AG04450 (cell line): ENCODE measurements around the gene HIRIP3. TPM values are rescaled to one million over a fixed set of nuclear protein-coding genes. Genes with fewer than 3 reads are reported as not detected.

Experiments used
- CTCF ChIA-PET: fragments of 300-600, 350-600 bp; formaldehyde crosslinking; extraction: SDS; loops from one replicate; lab custom pipeline; 2022; ENCODE audit warnings: antibody characterized with exemption, inconsistent platforms; lab: Charles Lee
- POLR2A ChIA-PET: fragments of 350-600 bp; formaldehyde crosslinking; extraction: SDS; loops from one replicate; lab custom pipeline; 2021; ENCODE audit warnings: antibody characterized with exemption, inconsistent platforms; lab: Yijun Ruan, JAX
- DNase-seq: peaks from one replicate; pipeline ENCODE4 v3.0.0-alpha.2; 2011; ENCODE audit warnings: low read depth, low spot score
- H3K27ac ChIP-seq: one replicate; pipeline ENCODE4 v1.5.1; 2012; ENCODE audit warnings: low read depth, low read length, control low read depth
- H3K27me3 ChIP-seq: one replicate; pipeline ENCODE4 v1.6.0; 2012; ENCODE audit warnings: low read length; ENCODE audit not compliant: control insufficient read depth, insufficient read depth
- H3K4me3 ChIP-seq: 2 replicates; pipeline ENCODE4 v1.5.1; 2011; ENCODE audit warnings: mild to moderate bottlenecking, low read depth, low read length, control low read depth
- H3K9me3 ChIP-seq: 2 replicates; pipeline ENCODE4 v1.5.1; 2012; ENCODE audit warnings: low read length; ENCODE audit not compliant: control insufficient read depth, insufficient read depth
- polyA plus RNA-seq: library from polyadenylated mRNA; depleted of rRNA; stranded (reverse); fragments of >200 nt; gene quantifications from 2 replicates; pipeline ENCODE4 v1.2.3, GENCODE V29; 2011
- TF ChIP-seq, protein P1 (sequence below): IDR thresholded peaks from 2 replicates; pipeline ENCODE4 v1.5.1; 2011; ENCODE audit warnings: low read depth, low read length, control low read depth, inconsistent platforms

Gene HIRIP3
- polyA plus RNA-seq, 1 experiment: 2.5 TPM

GRCh38 chr16:29978081-29978480, 17.3 kb downstream of the HIRIP3 start:
- CTCF ChIA-PET: interaction anchor here (0.6 kb wide), 1 partner anchor 77 kb away, joined by 4 read pairs; no protein-coding TSS in a partner anchor
- Histone ChIP-seq H3K9me3 (no peaks in the 10 kb centered on the region; the same call in 1 of the 2 replicates), H3K27ac (no peak overlapping the region), H3K4me3 (no peak overlapping the region), H3K27me3 (no peaks in the 10 kb centered on the region)
- POLR2A ChIA-PET: no interaction called here
- DNase-seq: no peak
- TF ChIP-seq, protein P1, sequence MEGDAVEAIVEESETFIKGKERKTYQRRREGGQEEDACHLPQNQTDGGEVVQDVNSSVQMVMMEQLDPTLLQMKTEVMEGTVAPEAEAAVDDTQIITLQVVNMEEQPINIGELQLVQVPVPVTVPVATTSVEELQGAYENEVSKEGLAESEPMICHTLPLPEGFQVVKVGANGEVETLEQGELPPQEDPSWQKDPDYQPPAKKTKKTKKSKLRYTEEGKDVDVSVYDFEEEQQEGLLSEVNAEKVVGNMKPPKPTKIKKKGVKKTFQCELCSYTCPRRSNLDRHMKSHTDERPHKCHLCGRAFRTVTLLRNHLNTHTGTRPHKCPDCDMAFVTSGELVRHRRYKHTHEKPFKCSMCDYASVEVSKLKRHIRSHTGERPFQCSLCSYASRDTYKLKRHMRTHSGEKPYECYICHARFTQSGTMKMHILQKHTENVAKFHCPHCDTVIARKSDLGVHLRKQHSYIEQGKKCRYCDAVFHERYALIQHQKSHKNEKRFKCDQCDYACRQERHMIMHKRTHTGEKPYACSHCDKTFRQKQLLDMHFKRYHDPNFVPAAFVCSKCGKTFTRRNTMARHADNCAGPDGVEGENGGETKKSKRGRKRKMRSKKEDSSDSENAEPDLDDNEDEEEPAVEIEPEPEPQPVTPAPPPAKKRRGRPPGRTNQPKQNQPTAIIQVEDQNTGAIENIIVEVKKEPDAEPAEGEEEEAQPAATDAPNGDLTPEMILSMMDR: no peak

GRCh38 chr16:29977063-29977825, 18.2 kb downstream of the HIRIP3 start:
- TF ChIP-seq, protein P1: no peak
- CTCF ChIA-PET: no interaction called here
- DNase-seq: no peak
- Histone ChIP-seq H3K9me3 (no peaks in the 10 kb centered on the region; the same call in 1 of the 2 replicates), H3K4me3 (no peak overlapping the region), H3K27ac (no peak overlapping the region), H3K27me3 (no peaks in the 10 kb centered on the region)
- POLR2A ChIA-PET: no interaction called here

DNA sequence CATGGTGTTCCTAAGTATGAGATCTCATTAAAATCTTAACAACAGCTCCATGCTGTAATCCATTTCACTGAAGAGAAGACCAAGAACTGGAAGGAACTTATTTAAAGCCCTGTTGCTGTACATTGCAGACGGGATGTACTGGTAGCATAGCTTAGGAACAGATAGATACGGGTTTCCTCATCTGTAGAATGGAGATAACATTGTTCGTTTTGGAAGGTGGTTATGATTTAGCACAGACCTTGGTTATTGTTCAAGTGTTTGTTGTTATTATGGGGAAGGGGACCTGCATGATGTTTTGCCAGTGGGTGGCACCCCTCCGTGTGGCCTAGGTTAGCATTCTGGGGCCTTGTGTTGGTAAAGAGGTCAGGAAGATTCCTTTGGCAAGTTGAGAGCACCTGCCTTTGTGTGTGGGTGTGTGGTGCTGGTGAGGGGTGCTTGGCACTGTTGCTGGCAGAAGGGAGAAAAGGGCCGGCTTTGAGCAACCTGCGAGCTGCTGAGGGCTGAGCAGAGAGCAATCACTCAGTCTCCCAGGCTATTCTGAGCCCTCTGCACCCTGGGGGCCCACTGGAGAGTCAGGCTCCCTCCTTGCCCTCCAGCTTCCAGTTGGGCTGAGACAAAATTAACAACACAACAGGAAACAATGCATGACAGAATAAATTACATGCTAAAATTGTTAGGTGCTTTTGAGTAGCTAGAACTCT, 19.5 kb downstream of the HIRIP3 start:
- Histone ChIP-seq H3K9me3 (no peaks in the 10 kb centered on the region; the same call in 1 of the 2 replicates), H3K4me3 (peak overlapping the region; percentile 92), H3K27me3 (no peaks in the 10 kb centered on the region), H3K27ac (no peak overlapping the region)
- DNase-seq: no peak
- CTCF ChIA-PET: interaction anchor here (1.7 kb wide), 1 partner anchor 56 kb away, joined by 4 read pairs; no protein-coding TSS in a partner anchor
- POLR2A ChIA-PET: interaction anchor here (1.2 kb wide), 1 partner anchor 50 kb away, joined by 4 read pairs; the partner anchor contains the start of gene KCTD13
- TF ChIP-seq, protein P1: no peak

GRCh38 chr16:29975134-29975538, 20.3 kb downstream of the HIRIP3 start:
- H3K27ac ChIP-seq: no peak overlapping the region
- TF ChIP-seq, protein P1: no peak
- no peaks in the 10 kb centered on the region; the same call in 1 of the 2 replicates for H3K9me3 ChIP-seq
- CTCF ChIA-PET: interaction anchor here (1.7 kb wide), 1 partner anchor 57 kb away, joined by 4 read pairs; no protein-coding TSS in a partner anchor
- DNase-seq: no peak
- POLR2A ChIA-PET: interaction anchor here (0.6 to 1.2 kb wide), 2 partner anchors 49 to 298 kb away, joined by 4 to 5 read pairs; partner anchors contain the start of gene KCTD13
- no peaks in the 10 kb centered on the region for H3K27me3 ChIP-seq
- peak overlapping the region; percentile 92 for H3K4me3 ChIP-seq
